ENCODE results near the gene CAMKV. TPM values are rescaled to one million over a fixed set of nuclear protein-coding genes. Genes with fewer than 3 reads are reported as not detected.

Gene CAMKV
- total RNA-seq, 1 donor from 2014 or later: 10.6 TPM

DNA sequence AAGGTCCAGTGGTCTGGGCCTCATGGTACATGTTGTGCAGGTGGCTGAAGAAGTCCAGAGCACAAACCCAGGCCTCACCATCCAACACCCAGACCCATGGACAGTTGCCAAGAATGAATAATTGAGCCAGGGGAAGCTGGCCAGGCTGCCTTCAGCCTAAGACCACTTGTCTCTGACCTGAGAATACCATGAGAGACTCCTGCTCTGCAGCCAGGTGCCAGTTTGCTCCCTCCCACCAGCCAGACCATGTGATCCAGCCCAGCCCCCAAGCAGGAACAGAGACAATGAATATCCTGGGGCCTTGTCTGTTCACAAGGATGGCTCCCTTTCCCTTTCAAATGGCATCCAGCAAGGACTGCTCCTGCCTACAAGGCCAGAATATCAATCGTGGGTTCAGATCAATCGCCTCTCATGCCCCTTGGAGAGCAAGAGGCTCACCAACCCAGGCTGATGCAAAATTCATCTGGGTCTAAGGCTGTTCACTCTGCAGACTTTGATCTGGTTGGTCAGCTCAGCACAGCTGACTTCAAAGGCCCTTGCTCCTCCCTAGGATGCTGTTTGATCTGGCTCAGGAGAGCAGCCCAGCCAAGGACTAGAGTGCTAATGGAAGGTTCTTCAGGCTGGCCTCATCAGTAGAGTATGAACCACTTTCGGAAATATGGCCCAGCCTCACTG, 26.7 kb downstream of the CAMKV start:
- peaks cover 13% of the 10 kb centered on the region for H3K4me1 Mint-ChIP-seq (ENCODE audit: unreplicated experiment)
- H3K4me3 Mint-ChIP-seq: no peak overlapping the region
- no peaks in the 10 kb centered on the region for H3K27me3 Mint-ChIP-seq
- no peak for DNase-seq (ENCODE audit: extremely low spot score, unreplicated experiment)
- H3K36me3 Mint-ChIP-seq: peaks cover 3% of the 10 kb centered on the region
- no peaks in the 10 kb centered on the region for H3K9me3 Mint-ChIP-seq
- TF ChIP-seq, protein P1, sequence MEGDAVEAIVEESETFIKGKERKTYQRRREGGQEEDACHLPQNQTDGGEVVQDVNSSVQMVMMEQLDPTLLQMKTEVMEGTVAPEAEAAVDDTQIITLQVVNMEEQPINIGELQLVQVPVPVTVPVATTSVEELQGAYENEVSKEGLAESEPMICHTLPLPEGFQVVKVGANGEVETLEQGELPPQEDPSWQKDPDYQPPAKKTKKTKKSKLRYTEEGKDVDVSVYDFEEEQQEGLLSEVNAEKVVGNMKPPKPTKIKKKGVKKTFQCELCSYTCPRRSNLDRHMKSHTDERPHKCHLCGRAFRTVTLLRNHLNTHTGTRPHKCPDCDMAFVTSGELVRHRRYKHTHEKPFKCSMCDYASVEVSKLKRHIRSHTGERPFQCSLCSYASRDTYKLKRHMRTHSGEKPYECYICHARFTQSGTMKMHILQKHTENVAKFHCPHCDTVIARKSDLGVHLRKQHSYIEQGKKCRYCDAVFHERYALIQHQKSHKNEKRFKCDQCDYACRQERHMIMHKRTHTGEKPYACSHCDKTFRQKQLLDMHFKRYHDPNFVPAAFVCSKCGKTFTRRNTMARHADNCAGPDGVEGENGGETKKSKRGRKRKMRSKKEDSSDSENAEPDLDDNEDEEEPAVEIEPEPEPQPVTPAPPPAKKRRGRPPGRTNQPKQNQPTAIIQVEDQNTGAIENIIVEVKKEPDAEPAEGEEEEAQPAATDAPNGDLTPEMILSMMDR (conservative IDR thresholded peaks at IDR 0.05): no peak
- H3K27ac Mint-ChIP-seq: no peak overlapping the region

GRCh38 chr3:49841806-49842205, 27.9 kb downstream of the CAMKV start:
- H3K27ac Mint-ChIP-seq: no peak overlapping the region

GRCh38 chr3:49841126-49841696, 28.5 kb downstream of the CAMKV start:
- no peak overlapping the region for H3K27ac Mint-ChIP-seq
- H3K9me3 Mint-ChIP-seq: no peaks in the 10 kb centered on the region
- H3K4me1 Mint-ChIP-seq (ENCODE audit: unreplicated experiment): peaks cover 13% of the 10 kb centered on the region
- peaks cover 7% of the 10 kb centered on the region for H3K36me3 Mint-ChIP-seq
- DNase-seq (ENCODE audit: extremely low spot score, unreplicated experiment): no peak
- no peak overlapping the region for H3K4me3 Mint-ChIP-seq
- no peaks in the 10 kb centered on the region for H3K27me3 Mint-ChIP-seq
- TF ChIP-seq, protein P1 (conservative IDR thresholded peaks at IDR 0.05): peak; percentile 62

More at GRCh38 chr3:49841806-49842205, 27.9 kb downstream of the CAMKV start:
- TF ChIP-seq, protein P1 (conservative IDR thresholded peaks at IDR 0.05): no peak
- Mint-ChIP-seq H3K36me3 (peaks cover 7% of the 10 kb centered on the region), H3K4me1 (ENCODE audit: unreplicated experiment) (peaks cover 13% of the 10 kb centered on the region), H3K27me3 (no peaks in the 10 kb centered on the region), H3K9me3 (no peaks in the 10 kb centered on the region), H3K4me3 (no peak overlapping the region)
- no peak for DNase-seq (ENCODE audit: extremely low spot score, unreplicated experiment)

- no peaks in the 10 kb centered on the region for H3K27me3 Mint-ChIP-seq
- TF ChIP-seq, protein P1 (conservative IDR thresholded peaks at IDR 0.05): no peak
- peaks cover 7% of the 10 kb centered on the region for H3K36me3 Mint-ChIP-seq
- H3K27ac Mint-ChIP-seq: no peak overlapping the region
- no peaks in the 10 kb centered on the region for H3K9me3 Mint-ChIP-seq
- no peak for DNase-seq (ENCODE audit: extremely low spot score, unreplicated experiment)
- H3K4me3 Mint-ChIP-seq: no peak overlapping the region
- peaks cover 13% of the 10 kb centered on the region for H3K4me1 Mint-ChIP-seq (ENCODE audit: unreplicated experiment)
Measured at GRCh38 chr3:49840388-49840787, 29.3 kb downstream of the CAMKV start.

DNA sequence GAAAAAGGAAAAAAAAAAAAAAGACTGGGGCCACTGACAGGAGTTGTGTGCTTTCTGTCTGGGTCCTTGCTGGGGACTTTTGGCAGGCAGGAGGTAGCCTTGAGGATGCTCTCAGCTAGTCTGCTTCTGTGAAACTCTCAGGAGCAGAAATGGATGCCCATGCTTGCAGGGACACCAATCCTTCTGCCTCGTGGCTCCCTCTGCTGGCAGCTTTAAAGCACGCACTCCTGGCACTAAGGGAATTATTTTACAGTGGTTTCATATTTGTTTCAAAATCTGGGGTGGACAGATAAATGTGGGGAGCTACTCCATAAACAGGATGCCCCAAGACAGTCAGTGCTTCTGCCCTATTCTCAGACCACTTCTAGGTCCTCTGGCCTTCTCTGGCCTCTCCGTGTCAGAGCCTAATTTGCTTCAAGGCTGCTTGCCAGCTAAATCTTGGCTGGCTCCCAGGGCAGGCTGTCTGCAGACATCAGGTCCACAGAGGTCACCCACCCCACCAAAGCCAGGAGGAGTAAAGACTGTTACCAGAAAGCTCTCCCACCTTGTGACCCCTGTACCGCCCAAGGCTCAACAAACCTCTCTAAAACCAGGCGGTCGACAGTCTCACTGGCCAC, 30.4 kb downstream of the CAMKV start:
- no peaks in the 10 kb centered on the region for H3K9me3 Mint-ChIP-seq
- H3K27me3 Mint-ChIP-seq: no peaks in the 10 kb centered on the region
- DNase-seq (ENCODE audit: extremely low spot score, unreplicated experiment): no peak
- peak overlapping the region; percentile 22 for H3K27ac Mint-ChIP-seq
- TF ChIP-seq, protein P1 (conservative IDR thresholded peaks at IDR 0.05): peak; percentile 96
- peaks cover 12% of the 10 kb centered on the region for H3K36me3 Mint-ChIP-seq
- peaks cover 13% of the 10 kb centered on the region for H3K4me1 Mint-ChIP-seq (ENCODE audit: unreplicated experiment)
- H3K4me3 Mint-ChIP-seq: no peak overlapping the region
